Measurements from ENCODE around the gene IDS. TPM values are rescaled to one million over a fixed set of nuclear protein-coding genes. Genes with fewer than 3 reads are reported as not detected.

IDS gene
- total and polyA plus RNA-seq, 12 donors, result 24.0 to 89.5 (median 71.4) TPM

DNA sequence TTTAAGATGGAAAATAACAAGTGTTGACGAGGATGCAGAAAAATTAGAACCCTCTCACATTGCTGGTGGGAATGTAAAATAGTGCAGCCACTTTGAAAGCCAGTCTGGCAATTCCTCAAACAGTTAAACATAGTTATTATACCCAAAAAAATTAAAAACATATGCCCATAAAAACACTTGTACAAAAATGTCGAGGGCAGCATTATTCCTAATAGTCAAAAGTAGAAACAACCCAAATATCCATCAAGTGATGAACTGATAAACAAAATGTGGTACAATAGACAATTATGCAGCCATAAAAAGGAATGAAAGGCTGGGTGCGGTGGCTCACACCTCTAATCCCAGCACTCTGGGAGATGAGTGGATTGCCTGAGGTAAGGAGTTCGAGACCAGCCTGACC, 6.3 kb downstream of the IDS start:
- H3K4me3 ChIP-seq, result no peak overlapping the region
- H3K4me1 ChIP-seq, result peaks cover 0 to 20% (median 5%) of the 10 kb centered on the region in 9 donors
- DNase-seq (no peak), ATAC-seq (no peak)
- TF ChIP-seq, protein P1, sequence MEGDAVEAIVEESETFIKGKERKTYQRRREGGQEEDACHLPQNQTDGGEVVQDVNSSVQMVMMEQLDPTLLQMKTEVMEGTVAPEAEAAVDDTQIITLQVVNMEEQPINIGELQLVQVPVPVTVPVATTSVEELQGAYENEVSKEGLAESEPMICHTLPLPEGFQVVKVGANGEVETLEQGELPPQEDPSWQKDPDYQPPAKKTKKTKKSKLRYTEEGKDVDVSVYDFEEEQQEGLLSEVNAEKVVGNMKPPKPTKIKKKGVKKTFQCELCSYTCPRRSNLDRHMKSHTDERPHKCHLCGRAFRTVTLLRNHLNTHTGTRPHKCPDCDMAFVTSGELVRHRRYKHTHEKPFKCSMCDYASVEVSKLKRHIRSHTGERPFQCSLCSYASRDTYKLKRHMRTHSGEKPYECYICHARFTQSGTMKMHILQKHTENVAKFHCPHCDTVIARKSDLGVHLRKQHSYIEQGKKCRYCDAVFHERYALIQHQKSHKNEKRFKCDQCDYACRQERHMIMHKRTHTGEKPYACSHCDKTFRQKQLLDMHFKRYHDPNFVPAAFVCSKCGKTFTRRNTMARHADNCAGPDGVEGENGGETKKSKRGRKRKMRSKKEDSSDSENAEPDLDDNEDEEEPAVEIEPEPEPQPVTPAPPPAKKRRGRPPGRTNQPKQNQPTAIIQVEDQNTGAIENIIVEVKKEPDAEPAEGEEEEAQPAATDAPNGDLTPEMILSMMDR (IDR thresholded peaks at IDR 0.05), result no peak
- 94 to 95% methylated on average over 4 of the region's 4 CpGs for WGBS, 2 donors
- intact Hi-C loops (cut with DNase I), result no loop called here
- H3K27me3 ChIP-seq, result no peaks in the 10 kb centered on the region
- no peak overlapping the region for H3K27ac ChIP-seq
- no peaks in the 10 kb centered on the region for H3K9me3 ChIP-seq
- H3K36me3 ChIP-seq, result peaks cover 0 to 91% (median 24%) of the 10 kb centered on the region in 9 donors

DNA sequence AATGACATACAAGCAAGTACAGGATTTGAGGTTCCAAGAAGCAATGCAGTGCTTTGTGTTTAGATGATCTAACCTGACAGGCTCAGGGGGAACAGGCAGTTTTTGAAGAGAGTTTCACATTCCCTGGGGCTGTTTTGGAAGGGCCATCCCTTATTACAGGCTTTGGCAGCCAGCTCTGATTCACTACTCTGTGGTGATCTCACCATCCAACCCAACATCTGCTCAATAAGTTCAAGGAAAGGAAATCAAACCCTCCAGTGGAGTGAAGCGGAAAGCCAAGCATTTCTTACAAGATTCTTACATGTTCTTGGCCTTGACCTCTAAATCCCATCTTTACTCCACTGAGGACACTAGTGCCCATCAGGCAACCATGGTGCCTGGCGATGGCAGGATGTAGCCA, 7.5 kb downstream of the IDS start:
- peaks cover 0 to 19% (median 4%) of the 10 kb centered on the region in 9 donors for H3K4me1 ChIP-seq
- 85 to 86% methylated on average over 2 of the region's 2 CpGs for WGBS, 2 donors
- H3K4me3 ChIP-seq, result no peak overlapping the region
- no peaks in the 10 kb centered on the region for H3K27me3 ChIP-seq
- intact Hi-C loops (cut with DNase I), result no loop called here
- DNase-seq (no peak), ATAC-seq (no peak)
- TF ChIP-seq, protein P1 (IDR thresholded peaks at IDR 0.05), result no peak
- H3K36me3 ChIP-seq, result peaks cover 0 to 99% (median 24%) of the 10 kb centered on the region in 9 donors
- no peaks in the 10 kb centered on the region for H3K9me3 ChIP-seq
- H3K27ac ChIP-seq, result no peak overlapping the region

DNA sequence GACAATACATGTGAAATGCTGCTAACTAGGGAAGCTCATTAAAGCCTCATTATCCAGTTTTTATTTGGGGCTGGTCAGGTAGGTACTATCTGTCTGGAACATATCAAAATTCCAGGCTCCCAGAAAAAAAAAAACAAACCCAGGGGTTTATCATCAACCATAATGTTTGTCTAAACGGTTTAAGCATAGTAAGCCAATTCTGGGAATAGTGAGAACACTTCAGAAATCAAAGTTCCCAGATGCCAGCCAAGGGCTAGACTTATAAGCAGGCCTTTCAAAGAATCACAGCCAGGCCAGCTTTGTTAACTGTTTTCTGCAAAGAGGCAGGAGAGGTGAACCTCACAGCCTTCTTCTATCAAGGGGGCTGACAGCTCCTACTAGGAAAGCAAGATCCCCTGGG, 8.1 kb downstream of the IDS start:
- ATAC-seq (no peak), DNase-seq (no peak)
- Histone ChIP-seq H3K27me3 (no peaks in the 10 kb centered on the region), H3K27ac (no peak overlapping the region), H3K4me3 (no peak overlapping the region), H3K4me1 (peaks cover 0 to 15% (median 0%) of the 10 kb centered on the region in 9 donors), H3K9me3 (no peaks in the 10 kb centered on the region), H3K36me3 (peaks cover 0 to 99% (median 24%) of the 10 kb centered on the region in 9 donors)
- intact Hi-C loops (cut with DNase I), result no loop called here
- 61 to 68% methylated on average over 1 of the region's 1 CpG for WGBS, 2 donors
- TF ChIP-seq, protein P1 (IDR thresholded peaks at IDR 0.05), result no peak

DNA sequence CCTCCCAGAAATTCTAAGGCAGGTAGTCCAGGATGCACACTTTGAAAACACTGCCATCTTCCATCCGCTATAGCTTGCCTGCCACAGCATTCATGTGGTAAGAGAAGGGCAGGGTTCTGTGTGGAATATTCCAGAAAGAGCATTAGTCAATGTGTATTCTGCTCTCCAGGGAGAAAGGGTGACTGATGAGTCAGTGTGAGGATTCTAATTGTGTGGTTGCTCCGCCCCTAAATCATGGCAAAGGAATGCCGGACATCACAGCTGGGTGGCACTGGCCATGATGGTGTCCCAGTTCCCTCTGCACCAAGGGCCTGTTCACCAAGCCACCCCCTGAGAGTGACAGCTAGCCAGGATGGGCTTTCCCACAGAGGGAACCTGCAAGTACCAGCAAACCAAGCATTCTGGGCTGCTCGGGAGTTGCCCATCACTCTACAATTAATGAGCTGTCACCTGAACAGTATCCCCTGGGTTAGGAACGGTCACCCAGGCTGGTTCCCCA, 9.5 kb downstream of the IDS start:
- intact Hi-C loops (cut with DNase I), result no loop called here
- no peaks in the 10 kb centered on the region for H3K27me3 ChIP-seq
- H3K4me3 ChIP-seq, result no peak overlapping the region
- peaks cover 0 to 99% (median 15%) of the 10 kb centered on the region in 9 donors for H3K36me3 ChIP-seq
- H3K9me3 ChIP-seq, result no peaks in the 10 kb centered on the region
- H3K27ac ChIP-seq, result no peak overlapping the region
- 82 to 83% methylated on average over 5 of the region's 5 CpGs for WGBS, 2 donors
- peaks cover 0 to 21% (median 0%) of the 10 kb centered on the region in 9 donors for H3K4me1 ChIP-seq
- ATAC-seq (peak in 2 of 8 donors; percentile 38 to 58), DNase-seq (no peak)
- TF ChIP-seq, protein P1 (IDR thresholded peaks at IDR 0.05), result no peak
